ENCODE results near the gene SMAD9. TPM values are rescaled to one million over a fixed set of nuclear protein-coding genes. Genes with fewer than 3 reads are reported as not detected.

Gene SMAD9
- total RNA-seq, 1 donor from 2014 or later, result 0.05 TPM

DNA sequence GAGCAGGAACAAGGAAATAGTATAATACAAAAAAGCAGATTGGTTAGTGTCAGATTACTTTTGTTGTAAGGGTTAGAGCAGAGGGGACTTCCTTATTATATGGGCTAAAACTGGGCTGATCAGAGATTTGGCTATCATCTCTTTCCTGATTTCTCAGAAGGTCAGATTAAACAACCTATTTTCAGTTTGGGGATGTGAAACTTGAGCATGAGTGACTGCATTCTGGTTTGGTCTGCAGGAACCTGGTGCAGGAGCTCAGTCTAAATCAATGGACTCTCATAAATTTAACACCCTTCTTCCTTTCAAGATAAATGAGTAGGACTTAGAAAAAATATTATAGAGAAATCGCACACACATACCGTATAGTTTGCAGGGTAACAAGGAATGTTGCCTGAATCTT, 113.9 kb downstream of the SMAD9 start:
- Mint-ChIP-seq H3K36me3 (ENCODE audit: low read depth) (no peaks in the 10 kb centered on the region), H3K4me3 (no peak overlapping the region), H3K4me1 (no peaks in the 10 kb centered on the region), H3K27me3 (peaks cover 26% of the 10 kb centered on the region), H3K27ac (no peak overlapping the region), H3K9me3 (no peaks in the 10 kb centered on the region)
- DNase-seq, result no peak
- intact Hi-C loops (cut with micrococcal nuclease), result no loop called here

DNA sequence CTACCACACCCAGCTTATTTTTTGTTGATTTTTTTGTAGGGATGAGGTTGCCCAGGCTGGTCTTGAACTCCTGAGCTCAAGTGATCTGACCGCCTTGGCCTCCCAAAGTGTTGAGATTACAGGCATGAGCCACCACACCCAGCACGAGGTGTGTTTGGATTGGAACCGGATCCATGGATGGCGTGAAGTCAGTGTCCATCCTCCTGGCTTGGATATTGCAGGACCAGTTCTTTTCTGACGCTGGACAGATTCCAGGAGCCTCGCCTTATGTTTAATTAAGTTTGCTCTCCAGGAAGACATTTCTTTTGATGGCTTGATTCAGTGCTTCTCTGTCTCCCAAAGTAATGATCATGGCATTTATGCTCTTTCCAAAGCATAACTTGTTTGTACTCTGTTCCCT, 115.5 kb downstream of the SMAD9 start:
- no peaks in the 10 kb centered on the region for H3K4me1 Mint-ChIP-seq
- no peaks in the 10 kb centered on the region for H3K9me3 Mint-ChIP-seq
- H3K36me3 Mint-ChIP-seq (ENCODE audit: low read depth), result no peaks in the 10 kb centered on the region
- H3K4me3 Mint-ChIP-seq, result no peak overlapping the region
- H3K27ac Mint-ChIP-seq, result no peak overlapping the region
- intact Hi-C loops (cut with micrococcal nuclease), result no loop called here
- H3K27me3 Mint-ChIP-seq, result peaks cover 22% of the 10 kb centered on the region
- no peak for DNase-seq

DNA sequence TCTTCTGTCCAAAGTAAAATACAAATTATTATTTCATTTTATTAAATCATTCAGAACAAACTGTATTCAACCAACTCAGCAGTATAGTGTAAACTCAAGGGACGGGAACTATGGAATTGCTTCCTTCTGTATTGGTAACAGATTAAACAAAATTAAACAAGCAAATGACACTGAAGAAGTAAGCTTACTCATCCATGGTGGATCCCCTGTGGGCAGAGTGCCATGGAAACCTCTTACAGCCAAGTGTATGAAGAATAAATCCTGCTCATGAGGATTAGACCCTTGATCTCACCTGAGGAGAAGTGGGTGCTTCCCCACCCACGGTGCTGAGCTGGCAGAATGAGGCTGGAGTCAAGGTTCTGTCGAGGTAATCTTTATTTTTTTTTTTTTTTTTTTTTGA, 119.0 kb downstream of the SMAD9 start:
- no peak overlapping the region for H3K27ac Mint-ChIP-seq
- H3K27me3 Mint-ChIP-seq, result peaks cover 13% of the 10 kb centered on the region
- H3K36me3 Mint-ChIP-seq (ENCODE audit: low read depth), result no peaks in the 10 kb centered on the region
- no peaks in the 10 kb centered on the region for H3K9me3 Mint-ChIP-seq
- H3K4me3 Mint-ChIP-seq, result no peak overlapping the region
- DNase-seq, result no peak
- no peaks in the 10 kb centered on the region for H3K4me1 Mint-ChIP-seq
- intact Hi-C loops (cut with micrococcal nuclease), result no loop called here

DNA sequence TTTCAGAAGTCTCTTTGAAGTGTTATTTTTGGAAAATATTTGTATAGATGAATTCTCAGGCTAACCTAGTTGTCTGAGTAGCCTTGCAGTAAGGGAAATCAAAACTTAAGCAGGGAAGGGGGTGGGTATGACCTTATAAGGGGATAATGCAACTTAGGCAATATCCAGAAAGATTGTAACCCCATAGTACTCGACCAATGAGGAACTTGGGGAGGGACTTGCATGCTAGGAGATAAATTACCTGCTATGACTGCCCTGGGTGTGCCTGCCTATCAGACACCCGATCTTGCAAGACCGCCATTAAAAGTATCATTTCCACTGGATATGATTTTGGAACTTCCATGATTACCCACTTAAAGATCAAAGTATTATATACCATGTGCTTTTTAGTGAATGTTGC, 124.0 kb downstream of the SMAD9 start:
- H3K36me3 Mint-ChIP-seq (ENCODE audit: low read depth), result no peaks in the 10 kb centered on the region
- no peak overlapping the region for H3K27ac Mint-ChIP-seq
- DNase-seq, result no peak
- intact Hi-C loops (cut with micrococcal nuclease), result no loop called here
- no peaks in the 10 kb centered on the region for H3K9me3 Mint-ChIP-seq
- H3K4me3 Mint-ChIP-seq, result no peak overlapping the region
- peaks cover 2% of the 10 kb centered on the region for H3K27me3 Mint-ChIP-seq
- no peaks in the 10 kb centered on the region for H3K4me1 Mint-ChIP-seq

DNA sequence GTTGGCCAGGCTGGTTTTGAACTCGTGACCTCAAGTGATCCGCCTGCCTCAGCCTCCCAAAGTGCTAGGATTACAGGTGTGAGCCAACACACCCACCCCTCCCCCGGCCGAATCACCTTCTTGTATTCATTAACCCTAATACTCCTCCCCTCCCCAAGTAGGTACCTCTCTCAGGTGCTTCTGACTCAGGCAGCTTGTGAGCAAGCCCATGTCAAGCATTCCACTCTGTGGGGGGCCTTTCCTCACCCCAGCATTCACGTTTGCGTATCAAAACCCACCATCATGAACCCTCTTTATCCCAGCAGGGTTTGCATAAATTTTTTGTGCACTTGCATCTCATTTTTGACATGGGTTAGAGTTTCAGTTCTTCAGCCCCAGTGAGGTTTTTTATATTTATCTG, 124.6 kb downstream of the SMAD9 start:
- H3K4me3 Mint-ChIP-seq, result no peak overlapping the region

More for the DNA sequence above, 124.6 kb downstream of the SMAD9 start:
- Mint-ChIP-seq H3K9me3 (no peaks in the 10 kb centered on the region), H3K36me3 (ENCODE audit: low read depth) (no peaks in the 10 kb centered on the region), H3K4me1 (no peaks in the 10 kb centered on the region), H3K27me3 (peaks cover 2% of the 10 kb centered on the region), H3K27ac (no peak overlapping the region)
- intact Hi-C loops (cut with micrococcal nuclease), result no loop called here
- no peak for DNase-seq

Other genes starting within 250 kb of the SMAD9 start
- gene SERTM1, start 246.2 kb downstream of the SMAD9 start, total RNA-seq, result 0.07 TPM in 1 of 2 replicates, not detected in the other
- gene RFXAP, start 101.0 kb downstream of the SMAD9 start, total RNA-seq, result 18.0 and 20.9 TPM in 2 replicates
- gene ALG5, start 79.1 kb upstream of the SMAD9 start, total RNA-seq, result 53.6 and 53.8 TPM in 2 replicates
- 158 and 162 TPM in 2 replicates for gene EXOSC8, start 80.5 kb upstream of the SMAD9 start, total RNA-seq
- gene SUPT20H, start 139.4 kb upstream of the SMAD9 start, total RNA-seq, result 67.4 and 74.8 TPM in 2 replicates
- gene CSNK1A1L, start 185.4 kb upstream of the SMAD9 start, total RNA-seq, result not detected in 2 replicates

Measured in activated CD4-positive, alpha-beta T cell treated with anti-CD3 and anti-CD28 coated beads, Interleukin-2, amount 10 ng/mL, durations not matched to agents 24 days and 14 days (primary cell).